ENCODE measurements around the gene TRAPPC2L. TPM values are rescaled to one million over a fixed set of nuclear protein-coding genes. Genes with fewer than 3 reads are reported as not detected.

TRAPPC2L gene
- total and polyA plus RNA-seq, 2 of the 13 experiments (the other 11 are each of a cell fraction or from before 2014, with no cell fraction given), result 96.3 to 107 TPM

GRCh38 chr16:88821168-88821850, 35.6 kb upstream of the TRAPPC2L start (continued):
- TF ChIP-seq ZNF687 (CRISPR knock-in tag; IDR thresholded peaks at IDR 0.05) (0 out of 2 replicates have a peak, but pooled peaks have one; percentile 26), CEBPG (CRISPR knock-in tag; IDR thresholded peaks at IDR 0.05) (no peak), MIXL1 (CRISPR knock-in tag; IDR thresholded peaks at IDR 0.05) (no peak)

GRCh38 chr16:88822281-88823040, 34.5 kb upstream of the TRAPPC2L start:
- Histone ChIP-seq H3K79me2 (ENCODE audit: insufficient read depth, low read length) (no peaks in the 10 kb centered on the region), H3K9ac (ENCODE audit: insufficient read depth, low read depth, low read length) (no peak overlapping the region), H4K20me1 (ENCODE audit: insufficient read depth, low read length) (no peaks in the 10 kb centered on the region), H3K4me3 (replicated peaks in 1 of 3; ENCODE audit: insufficient read depth in 1 of 3, low read depth in 2 of 3, low read length in 3 of 3) (no peak overlapping the region), H2AFZ (ENCODE audit: low read length) (no peak overlapping the region), H3K27ac (ENCODE audit: extremely low read length, insufficient read depth, low read length) (no peak overlapping the region), H3K36me3 (replicated peaks in 1 of 2; ENCODE audit: control insufficient read depth in 1 of 2, insufficient read depth in 2 of 2, low read length in 2 of 2) (no peaks in the 10 kb centered on the region), H3K4me1 (ENCODE audit: insufficient read depth, low read length) (peaks cover 22% of the 10 kb centered on the region), H3K9me3 (ENCODE audit: low read length) (no peaks in the 10 kb centered on the region), H3K4me2 (ENCODE audit: low read depth, low read length) (no peak overlapping the region), H3K27me3 (ENCODE audit: control insufficient read depth in 1 of 2, insufficient read depth in 2 of 2, low read length in 2 of 2) (0 out of 5 replicates have a peak, but pooled peaks cover 0 to 4% of the 10 kb centered on the region in 2 experiments)
- ATAC-seq (no peak), DNase-seq (ENCODE audit: low spot score) (no peak), FAIRE-seq (no peak)
- no peak for TF ChIP-seq RBAK (CRISPR knock-in tag; IDR thresholded peaks at IDR 0.05)
- TF ChIP-seq TGIF2 (CRISPR knock-in tag; IDR thresholded peaks at IDR 0.05), result no peak
- TF ChIP-seq, protein P1, sequence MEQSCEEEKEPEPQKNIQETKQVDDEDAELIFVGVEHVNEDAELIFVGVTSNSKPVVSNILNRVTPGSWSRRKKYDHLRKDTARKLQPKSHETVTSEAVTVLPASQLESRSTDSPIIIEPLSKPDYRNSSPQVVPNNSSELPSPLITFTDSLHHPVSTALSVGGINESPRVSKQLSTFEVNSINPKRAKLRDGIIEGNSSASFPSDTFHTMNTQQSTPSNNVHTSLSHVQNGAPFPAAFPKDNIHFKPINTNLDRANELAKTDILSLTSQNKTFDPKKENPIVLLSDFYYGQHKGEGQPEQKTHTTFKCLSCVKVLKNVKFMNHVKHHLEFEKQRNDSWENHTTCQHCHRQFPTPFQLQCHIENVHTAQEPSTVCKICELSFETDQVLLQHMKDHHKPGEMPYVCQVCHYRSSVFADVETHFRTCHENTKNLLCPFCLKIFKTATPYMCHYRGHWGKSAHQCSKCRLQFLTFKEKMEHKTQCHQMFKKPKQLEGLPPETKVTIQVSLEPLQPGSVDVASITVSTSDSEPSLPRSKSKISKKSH (CRISPR knock-in tag; IDR thresholded peaks at IDR 0.05; ENCODE audit: borderline replicate concordance), result peak; percentile 22; the same call in 1 of the 2 replicates
- intact Hi-C loops (cut with micrococcal nuclease; ENCODE audit: unreplicated experiment) (no loop called here), in situ Hi-C loops (cut with HindIII; ENCODE audit: extremely low pct_ligation_motif_present, low pct_unique_long_range_greater_than_20kb) (no loop called here)
- POLR2A ChIA-PET, result no interaction called here
- no TSS peak for BruUV-seq (replicated peaks)
- CTCF ChIA-PET (ENCODE audit: low intra/inter-chr PET ratio, low total read pairs), result no interaction called here
- 91% methylated on average over 19 of the region's 24 CpGs for WGBS (ENCODE audit: low lambda C conversion rate)

All from HepG2 (cell line).